ENCODE data around the gene AFTPH. TPM values are rescaled to one million over a fixed set of nuclear protein-coding genes. Genes with fewer than 3 reads are reported as not detected.

AFTPH gene
- total RNA-seq, 1 donor from 2014 or later, result 33.4 TPM

GRCh38 chr2:64506686-64507085 lies 17.4 kb upstream of the AFTPH start:
- no peaks in the 10 kb centered on the region for H3K27me3 ChIP-seq
- H3K27ac ChIP-seq, result no peak overlapping the region
- DNase-seq (ENCODE audit: extremely low spot score in 2 of 2), result no peak
- intact Hi-C loops (cut with DNase I), result no loop called here
- no peaks in the 10 kb centered on the region for H3K9me3 ChIP-seq
- no peak for TF ChIP-seq POLR2A (IDR thresholded peaks at IDR 0.05)
- TF ChIP-seq, protein P1, sequence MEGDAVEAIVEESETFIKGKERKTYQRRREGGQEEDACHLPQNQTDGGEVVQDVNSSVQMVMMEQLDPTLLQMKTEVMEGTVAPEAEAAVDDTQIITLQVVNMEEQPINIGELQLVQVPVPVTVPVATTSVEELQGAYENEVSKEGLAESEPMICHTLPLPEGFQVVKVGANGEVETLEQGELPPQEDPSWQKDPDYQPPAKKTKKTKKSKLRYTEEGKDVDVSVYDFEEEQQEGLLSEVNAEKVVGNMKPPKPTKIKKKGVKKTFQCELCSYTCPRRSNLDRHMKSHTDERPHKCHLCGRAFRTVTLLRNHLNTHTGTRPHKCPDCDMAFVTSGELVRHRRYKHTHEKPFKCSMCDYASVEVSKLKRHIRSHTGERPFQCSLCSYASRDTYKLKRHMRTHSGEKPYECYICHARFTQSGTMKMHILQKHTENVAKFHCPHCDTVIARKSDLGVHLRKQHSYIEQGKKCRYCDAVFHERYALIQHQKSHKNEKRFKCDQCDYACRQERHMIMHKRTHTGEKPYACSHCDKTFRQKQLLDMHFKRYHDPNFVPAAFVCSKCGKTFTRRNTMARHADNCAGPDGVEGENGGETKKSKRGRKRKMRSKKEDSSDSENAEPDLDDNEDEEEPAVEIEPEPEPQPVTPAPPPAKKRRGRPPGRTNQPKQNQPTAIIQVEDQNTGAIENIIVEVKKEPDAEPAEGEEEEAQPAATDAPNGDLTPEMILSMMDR (IDR thresholded peaks at IDR 0.05), result no peak
- TF ChIP-seq POLR2AphosphoS5 (IDR thresholded peaks at IDR 0.05; ENCODE audit: insufficient read depth in 1 of 2, low read depth in 1 of 2), result no peak
- H3K4me3 ChIP-seq, result no peak overlapping the region
- H3K4me1 ChIP-seq, result no peaks in the 10 kb centered on the region
- H3K36me3 ChIP-seq, result no peaks in the 10 kb centered on the region

GRCh38 chr2:64514008-64514407 lies 10.1 kb upstream of the AFTPH start:
- intact Hi-C loops (cut with DNase I), result no loop called here
- Histone ChIP-seq H3K4me3 (no peak overlapping the region), H3K4me1 (no peaks in the 10 kb centered on the region), H3K27ac (no peak overlapping the region), H3K27me3 (no peaks in the 10 kb centered on the region), H3K36me3 (no peaks in the 10 kb centered on the region), H3K9me3 (no peaks in the 10 kb centered on the region)
- DNase-seq (ENCODE audit: extremely low spot score in 2 of 2), result no peak
- no peak for TF ChIP-seq POLR2A (IDR thresholded peaks at IDR 0.05)
- TF ChIP-seq POLR2AphosphoS5 (IDR thresholded peaks at IDR 0.05; ENCODE audit: insufficient read depth in 1 of 2, low read depth in 1 of 2), result no peak
- TF ChIP-seq, protein P1 (IDR thresholded peaks at IDR 0.05), result no peak

DNA sequence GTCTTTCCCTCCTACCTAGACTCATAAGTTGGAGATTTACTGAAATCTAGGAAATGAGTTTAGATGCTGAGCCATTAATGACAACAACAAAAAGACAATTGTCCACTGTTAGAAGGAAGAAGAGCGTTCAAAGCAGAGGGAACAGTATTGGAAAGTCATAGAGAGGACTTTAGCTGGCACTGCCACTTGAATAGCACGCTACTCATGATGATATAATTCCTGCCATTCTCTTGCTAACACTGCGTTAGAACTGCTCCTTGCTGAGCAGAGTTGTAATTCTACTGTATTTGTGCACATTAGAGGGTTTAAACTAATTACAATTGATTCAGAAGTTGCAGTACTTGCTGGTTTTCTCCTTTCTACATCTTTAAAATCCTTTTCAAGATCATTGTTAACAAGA lies 9.0 kb upstream of the AFTPH start:
- no peak for DNase-seq (ENCODE audit: extremely low spot score in 2 of 2)
- Histone ChIP-seq H3K9me3 (no peaks in the 10 kb centered on the region), H3K4me3 (no peak overlapping the region), H3K4me1 (no peaks in the 10 kb centered on the region), H3K27me3 (no peaks in the 10 kb centered on the region), H3K27ac (no peak overlapping the region), H3K36me3 (no peaks in the 10 kb centered on the region)
- intact Hi-C loops (cut with DNase I), result no loop called here
- TF ChIP-seq, protein P1 (IDR thresholded peaks at IDR 0.05), result no peak
- TF ChIP-seq POLR2AphosphoS5 (IDR thresholded peaks at IDR 0.05; ENCODE audit: insufficient read depth in 1 of 2, low read depth in 1 of 2) (no peak), POLR2A (IDR thresholded peaks at IDR 0.05) (no peak)

DNA sequence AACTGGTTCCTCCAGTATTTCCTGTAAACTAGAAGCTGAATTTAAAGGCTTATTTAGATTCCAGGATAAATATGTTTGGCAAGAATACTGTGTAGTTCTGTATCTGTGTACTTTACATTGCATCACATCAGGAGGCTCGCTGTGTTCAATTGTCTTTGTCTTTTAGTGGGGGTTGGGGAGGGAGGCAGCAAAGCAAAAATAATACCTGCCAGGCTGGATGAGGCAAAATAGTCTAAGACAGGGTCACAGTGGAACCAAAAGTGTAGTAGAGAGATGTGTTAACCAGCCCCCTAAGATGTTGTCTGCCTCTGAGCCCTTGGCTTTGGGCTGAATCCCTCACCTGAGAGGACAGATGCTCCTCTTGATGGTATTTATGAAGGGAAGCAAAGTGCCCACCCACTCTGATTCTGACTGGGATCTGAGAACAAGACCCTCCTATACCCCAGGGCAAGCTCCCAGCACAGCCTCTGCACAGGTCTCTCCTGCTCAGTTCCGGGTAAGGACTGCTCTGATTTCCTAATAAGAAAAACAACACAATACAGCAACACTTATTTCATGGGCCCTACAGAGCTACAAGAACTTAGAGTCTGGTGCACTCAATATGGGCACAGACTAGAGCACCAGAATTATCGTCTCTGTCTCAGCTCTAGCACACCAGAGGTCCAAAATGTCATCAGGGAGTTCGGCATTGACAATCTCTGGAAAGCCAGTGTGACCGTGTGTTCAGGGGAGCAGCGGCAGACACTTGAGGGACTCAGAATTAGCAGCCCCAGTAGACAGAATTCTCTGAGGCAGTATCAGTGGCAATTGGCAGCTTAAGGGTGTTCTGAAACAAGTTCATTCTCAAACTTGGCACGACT lies 7.2 kb upstream of the AFTPH start:
- Histone ChIP-seq H3K4me1 (no peaks in the 10 kb centered on the region), H3K9me3 (no peaks in the 10 kb centered on the region), H3K4me3 (no peak overlapping the region), H3K36me3 (no peaks in the 10 kb centered on the region), H3K27ac (no peak overlapping the region), H3K27me3 (no peaks in the 10 kb centered on the region)
- TF ChIP-seq POLR2AphosphoS5 (IDR thresholded peaks at IDR 0.05; ENCODE audit: insufficient read depth in 1 of 2, low read depth in 1 of 2) (no peak), POLR2A (IDR thresholded peaks at IDR 0.05) (no peak)
- TF ChIP-seq, protein P1 (IDR thresholded peaks at IDR 0.05), result no peak
- no peak for DNase-seq (ENCODE audit: extremely low spot score in 2 of 2)
- intact Hi-C loops (cut with DNase I), result no loop called here

- intact Hi-C loops (cut with DNase I), result no loop called here
Measured at GRCh38 chr2:64517511-64517884, 6.6 kb upstream of the AFTPH start.

More at GRCh38 chr2:64517511-64517884, 6.6 kb upstream of the AFTPH start:
- no peaks in the 10 kb centered on the region for H3K36me3 ChIP-seq
- no peaks in the 10 kb centered on the region for H3K27me3 ChIP-seq
- TF ChIP-seq, protein P1 (IDR thresholded peaks at IDR 0.05), result no peak
- TF ChIP-seq POLR2A (IDR thresholded peaks at IDR 0.05) (no peak), POLR2AphosphoS5 (IDR thresholded peaks at IDR 0.05; ENCODE audit: insufficient read depth in 1 of 2, low read depth in 1 of 2) (no peak)
- peaks cover 2% of the 10 kb centered on the region for H3K4me1 ChIP-seq
- no peak for DNase-seq (ENCODE audit: extremely low spot score in 2 of 2)
- no peaks in the 10 kb centered on the region for H3K9me3 ChIP-seq
- no peak overlapping the region for H3K4me3 ChIP-seq
- H3K27ac ChIP-seq, result no peak overlapping the region

All from vagina (tissue), 2 donors.